Prostate gland (tissue), 2 donors: ENCODE data around the gene PDE7B.

Experiments used
- CTCF ChIP-seq, 4 experiments: fragments of 200-600 bp in 2 of 4; fragments of 450-650 bp in 2 of 4; sonication (generic) in 2 of 4; IDR thresholded peaks; 1 replicate in 3 of 4; 2 replicates in 1 of 4; pipeline ENCODE4 v1.5.1; 2016 to 2019; ENCODE audit warnings: antibody characterized with exemption in 4 of 4, mild to moderate bottlenecking in 2 of 4, moderate library complexity in 2 of 4
- POLR2A ChIP-seq: fragments of 450-650 bp; IDR thresholded peaks from one replicate; pipeline ENCODE4 v1.6.1; 2016; ENCODE audit warnings: antibody characterized with exemption, mild to moderate bottlenecking
- POLR2AphosphoS5 ChIP-seq: sonication (generic); formaldehyde crosslinking; IDR thresholded peaks from one replicate; pipeline ENCODE4 v1.6.1; 2017; ENCODE audit warnings: antibody characterized with exemption

GRCh38 chr6:136169394-136170148, 318.1 kb downstream of the PDE7B start:
- TF ChIP-seq POLR2AphosphoS5 = no peak
- TF ChIP-seq CTCF (IDR thresholded peaks at IDR 0.05) = no peak
- no peak for TF ChIP-seq POLR2A
